A549 (cell line): Measurements from ENCODE around the gene CCNG2.

ENCODE experiments used
- ESRRA ChIP-seq: fragments of 150-350 bp; IDR thresholded peaks from 2 replicates; pipeline ENCODE4 v1.6.1; 2014; ENCODE audit warnings: mild to moderate bottlenecking, low read length, borderline replicate concordance
- JUN ChIP-seq, 2 experiments: fragments of >200 bp; sonication (Bioruptor Twin); formaldehyde crosslinking; IDR thresholded peaks; 2 replicates in 1 of 2; 3 replicates in 1 of 2; pipeline ENCODE4 v1.6.1; 2016 to 2017
- MAFK ChIP-seq: fragments of 450-650 bp; IDR thresholded peaks from 2 replicates; pipeline ENCODE4 v1.6.1; 2014; ENCODE audit not compliant: partially characterized antibody
- POLR2A ChIP-seq: IDR thresholded peaks from 2 replicates; pipeline ENCODE4 v1.6.1; 2012; ENCODE audit warnings: mild to moderate bottlenecking, low read length
- POLR2AphosphoS2 ChIP-seq: conservative IDR thresholded peaks from 2 replicates; pipeline ENCODE4 v1.6.1; 2012; ENCODE audit warnings: low read length, improper control_type of control experiment, inconsistent platforms
- RAD21 ChIP-seq, 2 experiments: fragments of >200 bp in 1 of 2; sonication (Bioruptor Twin) in 1 of 2; formaldehyde crosslinking in 1 of 2; IDR thresholded peaks in 1 of 2; conservative IDR thresholded peaks in 1 of 2; 2 replicates in 1 of 2; 3 replicates in 1 of 2; pipeline ENCODE4 v1.6.1; 2012 to 2018; ENCODE audit warnings: inconsistent platforms in 1 of 2
- SMC3 ChIP-seq: fragments of >200 bp; sonication (Bioruptor Twin); formaldehyde crosslinking; IDR thresholded peaks from 3 replicates; pipeline ENCODE4 v1.6.1; 2018; ENCODE audit warnings: inconsistent platforms
- TFCP2L1 ChIP-seq: fragments of 250-450 bp; sonication (Bioruptor Pico); IDR thresholded peaks from 2 replicates; pipeline ENCODE4 v1.5.0; 2021; ENCODE audit warnings: mild to moderate bottlenecking
- TF ChIP-seq, protein P1 (sequence below): fragments of >200 bp; sonication (Bioruptor Twin); formaldehyde crosslinking; IDR thresholded peaks from 3 replicates; pipeline ENCODE4 v1.5.1; 2016
- TF ChIP-seq, protein P2 (sequence below): fragments of 250-450 bp; sonication (Bioruptor Pico); IDR thresholded peaks from 2 replicates; pipeline ENCODE4 v1.5.0; 2021; ENCODE audit warnings: mild to moderate bottlenecking, moderate library complexity, borderline replicate concordance
- TF ChIP-seq, protein P3 (sequence below): IDR thresholded peaks from 2 replicates; pipeline ENCODE4 v1.6.1; 2012

DNA sequence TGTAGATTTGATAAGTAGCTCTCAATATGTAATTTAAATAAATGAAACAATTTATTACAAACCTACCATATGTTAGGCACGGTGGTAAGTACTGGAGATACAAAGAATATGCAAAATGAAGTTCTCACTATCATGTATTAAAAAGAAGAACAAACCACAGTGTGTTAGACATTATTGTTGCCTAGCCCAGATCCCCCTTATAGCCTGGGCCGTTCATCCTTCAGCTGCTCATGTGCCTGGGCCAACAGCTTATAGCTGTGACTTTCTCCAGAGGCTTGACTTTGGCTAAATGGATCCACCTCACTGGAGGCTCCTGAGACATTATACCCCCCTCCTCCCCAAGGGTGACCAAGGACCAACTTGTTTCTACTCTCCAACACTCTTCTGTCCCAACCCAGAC is 29.8 kb upstream of the CCNG2 start:
- no peak for TF ChIP-seq TFCP2L1 (CRISPR knock-in tag)
- TF ChIP-seq JUN (IDR thresholded peaks at IDR 0.05): no peak
- no peak for TF ChIP-seq SMC3
- no peak for TF ChIP-seq POLR2AphosphoS2
- TF ChIP-seq, protein P1, sequence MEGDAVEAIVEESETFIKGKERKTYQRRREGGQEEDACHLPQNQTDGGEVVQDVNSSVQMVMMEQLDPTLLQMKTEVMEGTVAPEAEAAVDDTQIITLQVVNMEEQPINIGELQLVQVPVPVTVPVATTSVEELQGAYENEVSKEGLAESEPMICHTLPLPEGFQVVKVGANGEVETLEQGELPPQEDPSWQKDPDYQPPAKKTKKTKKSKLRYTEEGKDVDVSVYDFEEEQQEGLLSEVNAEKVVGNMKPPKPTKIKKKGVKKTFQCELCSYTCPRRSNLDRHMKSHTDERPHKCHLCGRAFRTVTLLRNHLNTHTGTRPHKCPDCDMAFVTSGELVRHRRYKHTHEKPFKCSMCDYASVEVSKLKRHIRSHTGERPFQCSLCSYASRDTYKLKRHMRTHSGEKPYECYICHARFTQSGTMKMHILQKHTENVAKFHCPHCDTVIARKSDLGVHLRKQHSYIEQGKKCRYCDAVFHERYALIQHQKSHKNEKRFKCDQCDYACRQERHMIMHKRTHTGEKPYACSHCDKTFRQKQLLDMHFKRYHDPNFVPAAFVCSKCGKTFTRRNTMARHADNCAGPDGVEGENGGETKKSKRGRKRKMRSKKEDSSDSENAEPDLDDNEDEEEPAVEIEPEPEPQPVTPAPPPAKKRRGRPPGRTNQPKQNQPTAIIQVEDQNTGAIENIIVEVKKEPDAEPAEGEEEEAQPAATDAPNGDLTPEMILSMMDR: no peak
- TF ChIP-seq, protein P2, sequence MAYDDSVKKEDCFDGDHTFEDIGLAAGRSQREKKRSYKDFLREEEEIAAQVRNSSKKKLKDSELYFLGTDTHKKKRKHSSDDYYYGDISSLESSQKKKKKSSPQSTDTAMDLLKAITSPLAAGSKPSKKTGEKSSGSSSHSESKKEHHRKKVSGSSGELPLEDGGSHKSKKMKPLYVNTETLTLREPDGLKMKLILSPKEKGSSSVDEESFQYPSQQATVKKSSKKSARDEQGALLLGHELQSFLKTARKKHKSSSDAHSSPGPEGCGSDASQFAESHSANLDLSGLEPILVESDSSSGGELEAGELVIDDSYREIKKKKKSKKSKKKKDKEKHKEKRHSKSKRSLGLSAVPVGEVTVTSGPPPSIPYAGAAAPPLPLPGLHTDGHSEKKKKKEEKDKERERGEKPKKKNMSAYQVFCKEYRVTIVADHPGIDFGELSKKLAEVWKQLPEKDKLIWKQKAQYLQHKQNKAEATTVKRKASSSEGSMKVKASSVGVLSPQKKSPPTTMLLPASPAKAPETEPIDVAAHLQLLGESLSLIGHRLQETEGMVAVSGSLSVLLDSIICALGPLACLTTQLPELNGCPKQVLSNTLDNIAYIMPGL (CRISPR knock-in tag): no peak
- no peak for TF ChIP-seq ESRRA
- TF ChIP-seq, protein P3, sequence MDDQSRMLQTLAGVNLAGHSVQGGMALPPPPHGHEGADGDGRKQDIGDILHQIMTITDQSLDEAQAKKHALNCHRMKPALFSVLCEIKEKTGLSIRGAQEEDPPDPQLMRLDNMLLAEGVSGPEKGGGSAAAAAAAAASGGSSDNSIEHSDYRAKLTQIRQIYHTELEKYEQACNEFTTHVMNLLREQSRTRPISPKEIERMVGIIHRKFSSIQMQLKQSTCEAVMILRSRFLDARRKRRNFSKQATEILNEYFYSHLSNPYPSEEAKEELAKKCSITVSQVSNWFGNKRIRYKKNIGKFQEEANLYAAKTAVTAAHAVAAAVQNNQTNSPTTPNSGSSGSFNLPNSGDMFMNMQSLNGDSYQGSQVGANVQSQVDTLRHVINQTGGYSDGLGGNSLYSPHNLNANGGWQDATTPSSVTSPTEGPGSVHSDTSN: no peak
- TF ChIP-seq RAD21 (conservative IDR thresholded peaks at IDR 0.05 in 1 of 2, IDR thresholded peaks at IDR 0.05 in 1 of 2): no peak
- no peak for TF ChIP-seq POLR2A
- TF ChIP-seq MAFK: no peak
